ENCODE data around the gene DLG1. TPM values are rescaled to one million over a fixed set of nuclear protein-coding genes. Genes with fewer than 3 reads are reported as not detected.

Gene DLG1
- total and polyA plus RNA-seq, 2 experiments from 2014 or later, result 27.6 to 98.0 TPM

- no peak for TF ChIP-seq ZNF462 (CRISPR knock-in tag; IDR thresholded peaks at IDR 0.05)
- no peak for TF ChIP-seq EZH2phosphoT487 (IDR thresholded peaks at IDR 0.05; ENCODE audit: unreplicated experiment)
- no peak for TF ChIP-seq REST (IDR thresholded peaks at IDR 0.05; ENCODE audit: unreplicated experiment)
- TF ChIP-seq CREB1 (CRISPR knock-in tag; IDR thresholded peaks at IDR 0.05; ENCODE audit: low read depth), result no peak
These were observed 273.3 kb downstream of the DLG1 start (continued) for GRCh38 chr3:197024881-197025735.
